HG03558 (cell line): Measurements from ENCODE around the gene LRMDA.
"Not testable (repeated sequence)": the region's sequence is repeated elsewhere in the genome, so short reads cannot be mapped to it uniquely, and the experiment has no call there.

ENCODE experiments used
- ATAC-seq: cut with Tn5 transposase; IDR thresholded peaks from one replicate; pipeline ENCODE4 v1.9.1; 2021; ENCODE audit warnings: moderate number of reproducible peaks; ENCODE audit not compliant: unreplicated experiment; ENCODE audit errors: extremely low read depth

Gene LRMDA

GRCh38 chr10:76037531-76038155 lies 606.2 kb downstream of the LRMDA start:
- ATAC-seq, result no peak

GRCh38 chr10:76038696-76039095 lies 607.3 kb downstream of the LRMDA start:
- no peak for ATAC-seq

GRCh38 chr10:76040107-76040829 lies 608.8 kb downstream of the LRMDA start:
- no peak for ATAC-seq

GRCh38 chr10:76040830-76041220 lies 609.4 kb downstream of the LRMDA start:
- no peak for ATAC-seq

- ATAC-seq, result no peak
These were observed 610.1 kb downstream of the LRMDA start for GRCh38 chr10:76041551-76041950.

GRCh38 chr10:76043261-76043660 lies 611.8 kb downstream of the LRMDA start:
- no peak for ATAC-seq

- no peak for ATAC-seq
These were observed 613.3 kb downstream of the LRMDA start for GRCh38 chr10:76044751-76045150.

- no peak for ATAC-seq
These were observed 613.8 kb downstream of the LRMDA start for GRCh38 chr10:76045174-76045573.

GRCh38 chr10:76047521-76047920 lies 616.1 kb downstream of the LRMDA start:
- ATAC-seq, result no peak

- no peak for ATAC-seq
These were observed 618.3 kb downstream of the LRMDA start for GRCh38 chr10:76049581-76050290.

- no peak for ATAC-seq
These were observed 618.8 kb downstream of the LRMDA start for GRCh38 chr10:76050291-76050625.

- no peak for ATAC-seq
These were observed 619.8 kb downstream of the LRMDA start for GRCh38 chr10:76051007-76051936.

GRCh38 chr10:76052682-76053503 lies 621.5 kb downstream of the LRMDA start:
- ATAC-seq, result no peak

GRCh38 chr10:76055466-76055865 lies 624.0 kb downstream of the LRMDA start:
- ATAC-seq, result no peak

GRCh38 chr10:76055963-76056362 lies 624.5 kb downstream of the LRMDA start:
- no peak for ATAC-seq

GRCh38 chr10:76060993-76061392 lies 629.6 kb downstream of the LRMDA start:
- not testable (repeated sequence) for ATAC-seq

GRCh38 chr10:76066457-76066856 lies 635.0 kb downstream of the LRMDA start:
- ATAC-seq, result no peak

GRCh38 chr10:76067447-76067846 lies 636.0 kb downstream of the LRMDA start:
- no peak for ATAC-seq

GRCh38 chr10:76068856-76069255 lies 637.4 kb downstream of the LRMDA start:
- ATAC-seq, result no peak

- ATAC-seq, result no peak
These were observed 639.5 kb downstream of the LRMDA start for GRCh38 chr10:76070916-76071315.
